GM19452 (cell line): ENCODE results near the gene NMT1.
"Not testable (repeated sequence)": the region's sequence is repeated elsewhere in the genome, so short reads cannot be mapped to it uniquely, and the experiment has no call there.

Experiments
- ATAC-seq: cut with Tn5 transposase; IDR thresholded peaks from one replicate; pipeline ENCODE4 v1.9.1; 2021; ENCODE audit not compliant: unreplicated experiment

The NMT1 gene

DNA sequence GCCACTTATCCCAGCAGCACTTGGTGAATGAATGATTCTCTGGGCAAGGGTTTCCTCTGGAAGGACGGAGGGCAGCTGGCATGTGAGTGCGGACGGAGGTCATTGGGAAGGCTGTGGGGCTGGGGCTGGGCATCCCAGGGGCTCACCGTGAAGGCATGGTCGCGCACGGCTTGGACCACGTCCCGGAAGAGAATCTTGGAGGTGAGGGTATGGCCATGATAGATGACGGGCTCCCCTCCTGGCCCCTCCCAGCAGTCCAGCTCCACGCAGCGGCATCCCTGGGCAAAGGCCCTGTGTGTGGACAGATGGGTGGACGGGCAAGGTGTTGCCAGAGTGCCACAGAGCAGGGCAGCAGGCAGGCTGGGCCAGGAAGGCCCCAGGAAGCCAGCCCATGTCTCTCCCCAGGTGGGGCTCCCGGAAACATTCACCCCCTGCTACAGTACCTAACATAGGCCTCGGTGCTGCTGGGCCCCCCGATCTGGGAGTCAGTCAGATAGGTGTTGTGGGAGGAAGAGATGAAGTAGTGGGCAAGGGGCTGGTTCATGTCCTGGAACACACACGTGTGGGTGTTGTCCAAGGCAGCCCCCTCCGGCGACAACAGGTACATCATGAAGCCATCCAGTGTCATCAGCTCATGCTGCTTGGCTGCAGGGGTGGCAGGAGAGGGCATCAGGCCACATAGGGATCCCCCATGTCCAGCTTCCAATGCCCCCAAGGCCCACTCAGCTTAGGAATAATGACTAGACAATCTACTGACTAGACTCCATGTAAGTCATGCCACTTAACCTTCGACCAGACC lies 56.9 kb downstream of the NMT1 start:
- ATAC-seq = no peak

DNA sequence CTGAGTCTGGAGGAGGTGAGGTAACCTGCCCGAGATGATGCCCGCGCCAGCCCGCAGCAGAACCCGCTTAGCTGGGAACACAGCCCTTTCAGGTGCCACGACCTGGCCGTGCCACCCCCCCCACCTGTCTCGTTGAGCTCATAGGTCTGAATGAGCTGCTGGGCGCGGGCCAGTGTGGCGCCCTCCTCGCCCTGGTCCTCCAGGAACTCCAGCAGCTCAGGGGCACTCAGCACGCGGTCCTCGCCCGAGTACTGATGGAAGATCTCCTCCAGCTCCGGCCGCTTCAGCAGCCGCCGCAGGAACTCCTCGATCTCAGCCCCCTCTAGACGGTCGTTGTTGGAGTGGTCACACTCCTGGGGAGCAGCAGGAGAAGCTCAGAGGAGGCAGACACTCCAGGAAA lies 57.6 kb downstream of the NMT1 start:
- ATAC-seq = no peak

DNA sequence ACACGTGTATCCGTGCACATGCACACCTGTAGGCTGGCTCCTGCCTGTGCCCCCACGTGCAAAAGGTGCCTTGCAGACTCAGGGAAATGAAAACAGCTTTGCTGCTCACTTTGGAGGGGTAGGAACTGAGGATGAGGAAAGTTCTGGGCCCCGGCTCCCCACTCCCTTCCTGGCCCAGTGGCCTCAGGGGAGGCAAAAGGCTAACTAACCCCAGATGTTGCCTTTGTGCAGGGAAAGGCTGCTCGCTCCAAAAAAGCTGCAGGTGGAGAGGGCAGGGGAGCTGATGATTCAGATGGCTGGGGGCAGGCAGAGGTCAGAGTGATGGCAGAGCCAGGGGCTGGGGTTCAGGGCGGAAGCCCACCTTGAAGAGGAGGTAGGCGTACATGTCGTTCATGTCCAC lies 58.8 kb downstream of the NMT1 start:
- no peak for ATAC-seq

DNA sequence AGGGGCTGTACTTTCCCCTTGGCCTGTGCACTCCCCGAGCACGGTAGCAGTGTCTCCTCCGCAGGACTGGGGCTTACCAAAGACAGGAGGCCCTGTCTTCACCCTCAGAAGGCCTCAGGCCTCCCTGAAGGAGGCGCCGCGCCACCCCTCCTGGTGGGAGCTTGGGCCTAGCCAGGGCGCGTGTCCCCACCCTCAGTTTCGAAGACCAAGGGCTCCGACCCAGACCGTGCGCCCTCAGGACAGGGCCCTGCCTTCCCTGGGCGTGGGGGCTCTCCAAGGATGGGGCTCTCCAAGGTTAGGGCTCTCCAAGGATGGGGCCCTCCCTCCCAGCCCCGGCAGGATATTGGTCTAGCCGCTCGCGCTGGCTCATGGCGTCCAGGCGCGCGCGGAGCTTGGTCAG lies 59.4 kb downstream of the NMT1 start:
- no peak for ATAC-seq

DNA sequence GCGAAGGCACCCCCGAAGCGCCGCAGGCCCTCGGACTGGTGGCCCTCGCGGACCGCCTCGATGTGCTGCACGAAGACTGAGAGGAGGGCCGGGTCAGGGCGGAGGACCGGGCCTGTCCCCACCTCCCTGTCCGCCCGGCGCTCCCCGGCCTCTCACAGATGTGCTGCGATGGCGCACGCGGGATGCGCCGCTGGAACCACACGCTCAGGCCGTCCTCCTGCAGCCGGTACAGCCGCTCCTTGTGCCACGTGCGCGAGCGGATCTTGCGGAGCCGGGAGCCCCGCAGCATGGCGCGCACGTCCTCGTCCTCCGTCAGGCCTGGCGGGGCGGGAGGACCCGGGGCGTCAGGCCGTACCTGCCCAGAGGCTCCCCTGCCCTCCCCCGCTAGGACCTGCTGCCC lies 59.9 kb downstream of the NMT1 start:
- ATAC-seq = no peak

DNA sequence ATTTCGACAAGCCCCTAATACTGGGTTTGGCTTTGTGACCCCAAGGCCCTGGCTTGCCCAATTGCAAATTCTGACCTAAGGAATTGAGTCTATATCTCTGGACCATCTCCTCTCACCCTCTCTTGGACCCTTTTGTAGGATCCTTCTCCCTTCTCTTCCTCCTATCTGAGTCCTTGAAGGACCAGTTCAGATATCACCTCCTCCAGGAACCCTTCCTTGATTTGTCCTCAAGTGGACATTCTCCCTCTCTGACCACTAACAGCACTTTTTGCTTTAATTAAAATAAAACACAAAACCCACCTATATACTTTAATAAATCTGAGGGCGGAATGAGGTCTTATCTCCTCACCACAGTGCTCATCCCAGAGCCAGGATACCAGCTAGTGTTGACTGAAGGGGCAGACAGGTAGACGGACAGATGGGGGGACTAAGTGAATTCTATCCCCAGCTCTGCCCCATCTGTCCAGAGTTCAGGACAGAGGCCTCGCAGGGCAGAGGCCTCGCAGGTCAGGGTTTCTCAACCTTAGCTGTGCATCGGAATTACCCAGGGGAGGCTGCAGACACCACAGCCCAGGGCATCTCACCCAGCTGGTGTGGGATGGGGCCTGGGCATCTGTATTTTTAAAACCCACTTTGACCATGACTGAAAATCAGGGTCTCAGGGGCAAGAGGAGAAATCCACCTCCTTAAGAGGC lies 62.1 kb downstream of the NMT1 start:
- ATAC-seq = no peak

DNA sequence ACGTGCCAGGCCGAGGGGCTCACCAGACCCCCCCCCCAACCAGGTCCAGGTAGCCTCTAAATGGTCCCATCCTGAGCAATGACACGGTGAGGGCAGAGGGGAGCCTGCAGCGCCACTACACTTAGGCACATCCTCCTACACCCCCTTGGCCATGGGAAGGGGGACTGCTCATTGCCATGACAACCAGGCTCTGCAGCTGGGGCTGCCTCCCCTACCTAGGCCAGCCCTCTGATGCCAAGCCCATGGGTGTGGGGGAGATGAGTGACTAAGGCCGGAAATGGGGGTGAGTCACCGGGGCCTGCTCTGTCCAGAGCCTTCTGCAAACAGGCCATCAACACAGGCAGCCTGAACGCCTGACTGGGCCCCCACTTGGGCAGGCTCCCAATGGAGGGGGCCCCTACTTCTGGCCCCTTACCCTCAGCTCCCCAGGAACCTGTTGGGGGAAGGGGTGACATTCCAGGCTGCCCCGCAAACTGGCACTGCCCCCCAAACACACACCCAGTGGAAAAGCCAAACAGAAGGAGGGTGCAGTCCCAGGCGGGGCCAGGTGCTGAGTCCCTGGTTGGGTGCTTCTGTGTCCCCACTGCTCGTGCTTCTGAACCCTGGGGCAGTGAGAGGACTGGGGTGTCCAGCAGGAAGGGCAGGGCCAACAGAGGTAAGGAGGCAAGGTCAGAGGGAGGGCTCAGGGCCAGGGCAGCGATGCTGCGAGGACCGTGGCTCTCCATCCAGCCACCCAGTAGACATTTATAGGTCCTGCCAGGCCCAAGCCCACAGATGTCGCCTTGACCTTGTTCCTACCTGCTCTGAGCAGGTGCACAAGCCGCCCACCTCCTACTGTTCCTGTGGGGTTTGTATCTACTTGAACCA lies 63.0 kb downstream of the NMT1 start:
- no peak for ATAC-seq

DNA sequence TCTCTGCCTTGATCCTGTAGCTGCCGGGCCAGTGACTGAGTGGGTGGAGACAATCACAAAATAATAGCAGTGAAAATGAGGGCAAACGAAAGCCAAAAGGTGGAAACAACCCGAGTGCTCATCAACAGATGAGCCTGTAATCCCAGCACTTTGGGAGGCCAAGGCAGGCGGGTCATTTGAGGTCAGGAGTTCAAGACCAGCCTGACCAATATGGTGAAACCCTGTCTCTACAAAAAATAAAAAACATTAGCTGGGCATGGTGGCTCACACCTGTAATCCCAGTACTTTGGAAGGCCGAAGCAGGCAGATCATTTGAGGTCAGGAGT lies 63.6 kb downstream of the NMT1 start:
- ATAC-seq = not testable (repeated sequence)

DNA sequence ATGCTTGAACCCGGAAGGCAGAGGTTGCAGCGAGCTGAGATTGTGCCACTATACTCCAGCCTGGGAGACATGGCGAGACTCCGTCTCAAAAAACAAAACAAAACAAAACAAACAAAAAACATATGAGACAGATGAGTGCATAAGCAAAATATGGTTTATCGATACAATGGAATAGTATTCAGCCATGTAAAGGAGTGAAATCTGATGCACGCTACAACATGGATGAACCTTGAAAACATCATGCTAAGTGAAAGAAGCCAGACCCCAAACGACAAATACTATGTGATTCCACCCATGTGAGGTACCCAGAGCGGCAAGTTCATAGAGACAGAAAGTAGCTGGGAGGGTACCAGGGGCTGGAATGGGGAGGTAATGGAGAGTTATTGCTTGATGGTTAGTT lies 64.4 kb downstream of the NMT1 start:
- no peak for ATAC-seq

DNA sequence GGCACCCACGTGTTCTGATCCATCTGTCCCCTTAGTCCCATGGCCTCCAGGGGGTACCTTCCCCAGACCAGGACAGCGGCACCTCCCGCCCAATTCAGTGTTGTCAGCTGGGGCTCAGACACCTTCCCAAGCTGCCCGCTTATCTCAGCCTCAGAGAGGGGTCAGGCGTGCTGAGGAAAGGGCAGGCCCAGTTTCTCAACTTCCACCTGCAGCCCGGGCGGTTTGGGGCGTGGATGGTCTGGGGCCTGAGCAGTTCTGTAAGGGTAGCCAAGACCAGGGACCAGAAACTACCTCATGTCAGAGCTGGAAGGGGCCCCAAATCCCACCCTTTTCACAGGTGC lies 66.1 kb downstream of the NMT1 start:
- ATAC-seq = no peak

DNA sequence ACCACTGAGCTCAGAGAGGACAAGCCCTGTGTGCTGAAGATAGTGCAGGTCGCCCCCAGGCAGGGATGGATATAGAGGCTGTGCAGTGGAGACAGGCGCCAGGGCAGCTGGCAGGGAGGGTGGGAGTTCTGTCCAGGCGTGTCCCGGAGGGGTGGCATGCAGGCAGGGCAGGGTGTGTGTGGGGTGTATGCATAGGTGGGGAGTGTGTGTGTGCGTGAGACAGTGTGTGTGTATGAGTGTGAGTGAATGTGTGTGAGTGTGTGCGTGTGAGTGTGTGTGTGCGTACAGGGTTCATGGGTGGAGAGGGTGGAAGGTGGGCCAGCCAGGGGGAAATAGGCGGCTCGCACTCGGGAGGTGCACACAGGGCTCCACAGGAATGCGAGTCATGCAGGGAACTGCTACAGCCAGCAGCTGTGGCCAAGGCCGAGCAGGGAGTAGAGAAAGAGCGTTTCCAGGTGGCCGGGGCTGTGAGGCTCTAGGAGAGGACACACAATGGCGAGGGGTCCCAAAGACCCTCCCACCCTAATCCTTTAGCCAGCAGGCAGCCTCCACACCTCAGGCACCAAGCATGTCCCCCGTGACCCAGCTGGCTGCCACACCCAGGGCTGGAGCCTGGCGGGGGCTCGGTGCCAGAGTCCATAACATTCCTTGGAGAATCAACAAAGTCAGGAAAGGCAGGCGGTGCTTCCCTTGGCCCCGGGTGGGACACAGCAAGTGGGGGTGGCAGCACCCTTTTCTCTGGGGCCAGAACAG lies 66.6 kb downstream of the NMT1 start:
- no peak for ATAC-seq

DNA sequence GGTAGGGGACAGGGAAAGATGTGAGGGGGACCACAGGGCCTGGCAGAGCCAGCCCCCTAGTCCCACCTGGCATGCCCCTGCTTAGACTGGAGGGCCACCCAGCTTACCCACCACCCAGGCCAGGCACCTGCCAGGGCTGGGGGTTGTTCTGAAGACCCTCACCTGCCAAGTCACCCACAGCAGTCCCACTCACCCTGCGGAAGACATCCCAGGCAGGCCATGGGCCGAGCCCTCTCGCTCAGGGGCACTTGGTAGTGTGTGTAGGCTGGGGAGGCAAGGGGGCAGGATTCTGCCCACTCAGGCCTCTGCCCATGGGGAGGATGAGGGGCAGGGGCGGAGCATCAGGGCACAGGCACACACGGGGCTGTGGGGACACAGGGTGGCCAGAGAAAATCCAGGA lies 67.2 kb downstream of the NMT1 start:
- ATAC-seq = no peak

DNA sequence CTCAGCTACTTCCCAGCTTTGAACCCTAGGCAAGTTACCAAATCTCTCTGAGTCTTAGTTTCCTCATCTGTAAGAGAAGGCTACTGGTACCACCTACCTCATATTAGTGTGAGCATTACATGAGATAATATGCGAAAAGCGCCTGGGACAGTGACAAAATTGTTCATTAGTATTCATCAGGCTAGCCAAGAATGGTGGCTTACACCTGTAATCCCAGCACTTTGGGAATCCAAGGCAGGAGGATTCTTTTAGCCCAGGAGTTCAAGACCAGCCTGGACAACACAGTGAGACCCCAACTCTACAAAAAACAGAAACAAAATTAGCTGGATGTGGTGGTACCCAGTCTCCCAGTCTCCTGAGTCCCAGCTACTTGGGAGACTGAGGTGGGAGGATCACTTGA lies 67.9 kb downstream of the NMT1 start:
- no peak for ATAC-seq

DNA sequence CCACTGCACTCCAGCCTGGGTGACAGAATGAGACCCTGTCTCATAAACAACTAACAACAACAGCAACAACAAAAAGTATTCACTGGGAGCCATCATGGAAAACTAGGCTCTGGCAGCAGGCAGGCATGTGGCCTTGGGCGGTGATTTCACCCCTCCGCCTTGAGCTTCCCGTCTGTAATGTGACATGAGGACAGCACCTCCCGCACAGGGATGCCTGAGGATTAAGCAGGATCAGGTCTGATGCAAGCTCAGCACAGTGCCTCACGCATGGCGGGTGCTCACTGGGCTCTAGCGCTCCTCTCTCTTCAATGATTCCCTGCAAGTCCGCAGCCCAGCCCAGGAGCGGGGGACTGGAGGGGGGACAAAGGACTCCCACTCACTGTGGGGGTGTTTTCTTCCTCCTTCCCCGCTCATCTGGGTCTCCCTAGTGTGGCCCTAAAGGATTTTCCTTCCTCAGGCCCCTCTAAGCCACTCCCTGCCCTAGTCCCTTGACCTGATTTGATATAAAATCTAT lies 68.4 kb downstream of the NMT1 start:
- no peak for ATAC-seq

DNA sequence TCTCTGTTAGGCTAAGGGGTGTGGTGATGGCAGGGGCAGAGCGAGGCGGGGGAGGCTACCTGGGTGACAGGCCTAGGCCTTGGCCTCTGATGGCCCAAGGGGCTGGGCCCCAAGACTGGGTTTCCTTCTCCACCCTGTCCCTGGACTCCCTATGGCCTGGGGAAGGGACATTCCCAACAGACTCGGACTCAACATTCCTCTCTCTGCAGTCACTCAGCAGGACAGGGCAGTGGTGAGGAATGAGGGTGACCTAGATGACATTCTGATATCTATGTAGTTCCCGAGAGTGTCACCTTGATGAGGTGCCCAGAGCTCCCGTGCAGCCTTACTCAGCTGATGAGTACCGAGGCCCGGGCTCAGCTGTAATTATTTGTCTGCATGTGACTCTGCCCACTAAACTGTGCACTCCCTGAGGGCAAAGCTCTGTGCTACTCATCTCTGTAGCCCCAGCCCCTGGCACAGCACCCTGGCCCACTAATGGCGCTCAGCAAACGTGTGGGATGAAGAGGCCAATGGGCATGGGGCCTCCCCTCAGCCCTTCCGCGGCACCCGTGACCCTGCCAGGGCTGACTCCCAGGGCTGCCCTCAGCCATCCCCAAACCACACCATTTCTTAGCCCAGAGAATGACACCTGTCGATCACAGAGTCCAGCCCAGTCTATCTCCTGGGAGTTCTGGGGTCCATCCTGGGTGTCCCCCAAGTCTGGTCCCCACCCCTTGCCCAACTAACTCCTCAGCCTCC lies 69.0 kb downstream of the NMT1 start:
- no peak for ATAC-seq

DNA sequence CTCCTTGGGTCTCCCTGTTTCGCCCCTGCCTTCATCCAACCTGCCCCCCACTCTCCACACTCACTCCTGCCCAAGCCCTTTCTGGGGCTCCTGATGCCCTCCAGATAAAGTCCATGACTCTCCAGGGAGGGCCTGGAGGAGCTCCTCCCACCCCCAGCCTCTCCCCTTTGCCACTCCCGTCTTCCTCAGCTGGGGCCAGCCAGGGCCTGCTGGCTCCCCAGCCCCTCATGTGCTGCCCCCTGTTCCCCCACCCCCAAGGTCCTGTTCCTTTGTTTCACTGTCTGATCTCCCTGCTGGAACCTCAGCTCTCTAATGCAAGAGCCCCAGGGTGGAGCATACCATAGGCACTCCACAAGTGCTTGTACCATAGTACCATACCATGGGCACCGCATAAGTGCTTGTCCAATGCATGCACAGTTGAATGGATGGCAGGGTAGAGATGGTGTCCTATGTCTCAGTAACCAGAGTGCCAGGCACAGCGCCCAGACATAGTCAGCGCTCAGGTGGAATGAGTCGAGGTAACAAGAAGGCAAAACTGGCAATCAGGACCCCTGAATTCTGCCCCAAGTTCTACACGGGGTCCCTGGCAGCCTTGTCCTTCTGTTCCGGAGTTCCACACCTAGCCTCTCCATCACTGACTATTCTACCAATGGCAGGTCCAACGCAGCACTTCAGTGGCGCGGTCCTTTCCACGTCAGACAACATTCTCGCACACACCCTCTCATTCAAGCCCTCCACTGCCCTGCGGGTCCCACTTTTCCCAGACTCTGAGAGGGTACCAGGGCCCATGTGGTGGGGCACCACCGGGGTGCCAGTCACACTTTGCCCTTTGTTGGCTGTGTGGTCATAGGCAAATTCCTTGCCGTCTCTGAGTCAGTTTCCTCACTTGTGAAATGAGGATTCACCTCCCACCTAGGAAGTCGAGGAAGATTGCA lies 69.8 kb downstream of the NMT1 start:
- ATAC-seq = no peak

DNA sequence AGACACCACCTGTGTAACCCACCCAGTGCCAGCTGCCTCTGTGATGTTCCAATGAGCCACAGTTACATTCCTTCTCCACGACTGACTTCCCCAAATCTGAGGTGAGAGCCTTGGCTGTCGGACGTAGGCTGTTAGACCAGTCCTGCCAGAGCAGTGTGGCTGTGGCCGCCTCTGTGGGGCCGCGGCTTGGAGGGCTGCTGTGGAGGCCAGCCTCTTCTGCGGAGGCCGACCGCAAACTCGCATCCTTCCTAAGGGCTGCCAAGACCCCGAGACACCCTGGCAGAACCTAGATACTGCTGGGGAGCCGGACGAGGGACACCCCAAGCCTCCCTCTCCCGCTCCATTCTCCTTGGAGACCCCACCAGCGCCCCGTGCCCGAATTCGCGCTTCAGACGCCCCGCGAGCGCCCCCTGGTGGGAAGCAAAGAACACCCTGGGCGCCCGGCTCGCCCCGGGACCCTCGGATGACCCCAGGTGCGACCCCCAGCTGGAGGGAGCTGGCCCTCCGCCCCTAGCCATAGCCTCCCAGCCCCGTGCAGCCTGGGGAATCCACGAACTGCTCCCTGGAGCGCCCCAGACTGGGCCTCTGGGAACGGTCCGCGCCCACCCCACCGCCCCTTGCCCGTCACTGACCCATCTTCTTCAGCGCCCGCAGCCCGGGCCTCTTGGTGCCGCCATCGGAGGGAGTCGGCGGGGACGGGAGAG lies 70.7 kb downstream of the NMT1 start:
- ATAC-seq = no peak

DNA sequence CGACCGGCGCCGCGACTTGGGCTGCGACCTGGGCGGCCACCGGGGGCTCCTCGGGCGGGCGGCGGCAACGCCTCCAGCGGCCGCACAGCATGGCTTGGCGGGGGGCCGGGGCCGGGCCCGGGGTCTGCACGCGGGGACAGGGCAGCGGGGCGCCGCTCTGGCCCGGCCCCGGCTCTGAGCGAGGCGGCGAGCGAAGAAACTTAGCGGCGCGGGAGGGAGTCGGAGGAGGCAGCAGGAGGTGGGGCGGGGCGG lies 71.1 kb downstream of the NMT1 start, which contains the start of gene PLCD3:
PLCD3 (minus strand) TSS at position 196 of the 252 bp plus-strand sequence; CDS start at position 91, 105 bp downstream.
- no peak for ATAC-seq
